HG02981 (cell line): ENCODE results near the gene UBE2U.

Experiments
- ATAC-seq: cut with Tn5 transposase; IDR thresholded peaks from one replicate; pipeline ENCODE4 v1.9.1; 2021; ENCODE audit warnings: mild to moderate bottlenecking, moderate library complexity; ENCODE audit not compliant: unreplicated experiment

The UBE2U gene

GRCh38 chr1:64287071-64287470 is 83.6 kb downstream of the UBE2U start:
- no peak for ATAC-seq

- no peak for ATAC-seq
Measured at GRCh38 chr1:64290420-64290819, 87.0 kb downstream of the UBE2U start.

- no peak for ATAC-seq
Measured at GRCh38 chr1:64291931-64292330, 88.5 kb downstream of the UBE2U start.

GRCh38 chr1:64292399-64292798 is 89.0 kb downstream of the UBE2U start:
- ATAC-seq, result no peak

- ATAC-seq, result no peak
Measured at GRCh38 chr1:64293820-64294219, 90.4 kb downstream of the UBE2U start.

GRCh38 chr1:64295136-64295535 is 91.7 kb downstream of the UBE2U start:
- no peak for ATAC-seq

- ATAC-seq, result no peak
Measured at GRCh38 chr1:64295561-64295960, 92.1 kb downstream of the UBE2U start.

GRCh38 chr1:64296459-64296858 is 93.0 kb downstream of the UBE2U start:
- no peak for ATAC-seq

GRCh38 chr1:64302194-64302593 is 98.8 kb downstream of the UBE2U start:
- ATAC-seq, result no peak

GRCh38 chr1:64302971-64303370 is 99.5 kb downstream of the UBE2U start:
- ATAC-seq, result no peak

GRCh38 chr1:64304823-64305222 is 101.4 kb downstream of the UBE2U start:
- no peak for ATAC-seq

- ATAC-seq, result no peak
Measured at GRCh38 chr1:64308866-64309265, 105.4 kb downstream of the UBE2U start.

- ATAC-seq, result no peak
Measured at GRCh38 chr1:64309431-64309831, 106.0 kb downstream of the UBE2U start.

GRCh38 chr1:64310760-64311159 is 107.3 kb downstream of the UBE2U start:
- ATAC-seq, result no peak

GRCh38 chr1:64312431-64312830 is 109.0 kb downstream of the UBE2U start:
- ATAC-seq, result no peak

- ATAC-seq, result no peak
Measured at GRCh38 chr1:64315402-64315801, 112.0 kb downstream of the UBE2U start.
